Astrocyte (in vitro differentiated cells and primary cell): ENCODE measurements around the gene FRMD4A. TPM values are rescaled to one million over a fixed set of nuclear protein-coding genes. Genes with fewer than 3 reads are reported as not detected.

Source experiments
- DNase-seq: peaks from one replicate; pipeline ENCODE4 v3.0.0-alpha.2; 2010; ENCODE audit warnings: low read depth
- FAIRE-seq: peaks from 2 replicates; lab custom pipeline; 2011; peaks lifted over from hg19 to GRCh38; lab: Jason Lieb, UNC
- H2AFZ ChIP-seq: 2 replicates; pipeline ENCODE4 v1.6.0; 2012; ENCODE audit warnings: low read depth, low read length, inconsistent platforms
- H3K27ac ChIP-seq: 2 replicates; pipeline ENCODE4 v1.5.1; 2011; ENCODE audit warnings: low read depth, low read length, inconsistent platforms
- H3K27me3 ChIP-seq: 2 replicates; pipeline ENCODE4 v1.6.0; 2011; ENCODE audit warnings: low read length, inconsistent platforms; ENCODE audit not compliant: insufficient read depth
- H3K36me3 ChIP-seq: 2 replicates; pipeline ENCODE4 v1.5.1; 2011; ENCODE audit warnings: low read length, inconsistent platforms; ENCODE audit not compliant: insufficient read depth
- H3K4me1 ChIP-seq: 2 replicates; pipeline ENCODE4 v1.5.1; 2011; ENCODE audit warnings: low read length, inconsistent platforms; ENCODE audit not compliant: insufficient read depth
- H3K4me2 ChIP-seq: 2 replicates; pipeline ENCODE4 v1.6.0; 2012; ENCODE audit warnings: low read length, inconsistent platforms
- H3K4me3 ChIP-seq: 2 replicates; pipeline ENCODE4 v1.5.1; 2011; ENCODE audit warnings: low read depth, mild to moderate bottlenecking, low read length, inconsistent platforms; ENCODE audit not compliant: insufficient read depth
- H3K79me2 ChIP-seq: 2 replicates; pipeline ENCODE4 v1.6.0; 2012; ENCODE audit warnings: mild to moderate bottlenecking, low read length, inconsistent platforms; ENCODE audit not compliant: insufficient read depth
- H3K9ac ChIP-seq: 2 replicates; pipeline ENCODE4 v1.6.0; 2012; ENCODE audit warnings: mild to moderate bottlenecking, low read length, inconsistent platforms
- H3K9me3 ChIP-seq: 2 replicates; pipeline ENCODE4 v1.5.1; 2012; ENCODE audit warnings: low read depth, mild to moderate bottlenecking, low read length, inconsistent platforms; ENCODE audit not compliant: insufficient read depth
- H4K20me1 ChIP-seq: 2 replicates; pipeline ENCODE4 v1.6.0; 2012; ENCODE audit warnings: low read length, inconsistent platforms; ENCODE audit not compliant: insufficient read depth
- H3K27ac Mint-ChIP-seq: one replicate; pipeline ENCODE4 v1.8.0; 2021; ENCODE audit warnings: mild to moderate bottlenecking, mixed read lengths; ENCODE audit not compliant: unreplicated experiment
- H3K27me3 Mint-ChIP-seq: one replicate; pipeline ENCODE4 v1.8.0; 2021; ENCODE audit warnings: low read depth, mixed read lengths; ENCODE audit not compliant: unreplicated experiment
- H3K36me3 Mint-ChIP-seq: one replicate; pipeline ENCODE4 v1.8.0; 2021; ENCODE audit warnings: low read depth, mixed read lengths; ENCODE audit not compliant: unreplicated experiment
- H3K4me1 Mint-ChIP-seq: one replicate; pipeline ENCODE4 v1.8.0; 2021; ENCODE audit warnings: low read depth, mixed read lengths; ENCODE audit not compliant: unreplicated experiment
- H3K4me3 Mint-ChIP-seq: one replicate; pipeline ENCODE4 v1.8.0; 2021; ENCODE audit warnings: mild to moderate bottlenecking, moderate library complexity, mixed read lengths; ENCODE audit not compliant: unreplicated experiment
- H3K9me3 Mint-ChIP-seq: one replicate; pipeline ENCODE4 v1.8.0; 2021; ENCODE audit warnings: mild to moderate bottlenecking, mixed read lengths; ENCODE audit not compliant: unreplicated experiment
- EZH2 ChIP-seq: IDR thresholded peaks from 2 replicates; pipeline ENCODE4 v1.6.1; 2012; ENCODE audit warnings: mild to moderate bottlenecking, low read length, inconsistent platforms; ENCODE audit not compliant: insufficient read depth
- total RNA-seq: library from RNA; stranded (reverse); gene quantifications from 2 replicates; pipeline ENCODE4 v1.2.1, GENCODE V29; 2021
- TF ChIP-seq, protein P1 (sequence below): IDR thresholded peaks from 2 replicates; pipeline ENCODE4 v1.5.1; 2011; ENCODE audit warnings: low read depth, mild to moderate bottlenecking, inconsistent platforms, low read length, moderate library complexity; ENCODE audit not compliant: insufficient read depth

FRMD4A gene
- total RNA-seq, 1 donor from 2014 or later, result 82.5 TPM

DNA sequence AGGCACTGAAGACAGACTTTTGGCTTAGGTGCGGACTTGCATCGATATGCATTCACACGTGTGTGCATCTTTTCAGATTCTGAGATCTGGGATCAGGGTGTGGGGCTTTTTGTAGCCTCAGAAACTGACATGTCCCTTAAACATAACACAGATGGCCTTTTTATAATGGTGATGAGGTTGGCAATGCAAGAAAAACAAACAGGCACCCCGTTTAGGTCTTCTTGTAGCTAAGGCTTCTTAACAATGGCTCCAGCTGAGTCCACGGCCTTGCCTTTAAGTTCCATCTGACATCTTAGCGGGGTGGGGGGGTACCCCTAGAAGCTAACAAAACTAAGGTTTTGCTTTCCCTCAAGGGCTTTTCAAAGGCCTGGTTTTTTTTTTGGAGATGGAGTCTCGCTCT lies 597.7 kb downstream of the FRMD4A start:
- H3K27me3 Mint-ChIP-seq, result no peaks in the 10 kb centered on the region
- no peaks in the 10 kb centered on the region for H3K9me3 Mint-ChIP-seq
- H3K36me3 ChIP-seq, result peaks cover 20% of the 10 kb centered on the region
- no peak overlapping the region for H3K4me2 ChIP-seq
- H3K4me3 Mint-ChIP-seq, result no peak overlapping the region
- H3K27me3 ChIP-seq, result no peaks in the 10 kb centered on the region
- H3K27ac Mint-ChIP-seq, result no peak overlapping the region
- no peak overlapping the region for H3K4me3 ChIP-seq
- H3K9ac ChIP-seq, result no peak overlapping the region
- no peaks in the 10 kb centered on the region for H3K79me2 ChIP-seq
- no peaks in the 10 kb centered on the region for H3K4me1 Mint-ChIP-seq
- no peak for TF ChIP-seq EZH2
- TF ChIP-seq, protein P1, sequence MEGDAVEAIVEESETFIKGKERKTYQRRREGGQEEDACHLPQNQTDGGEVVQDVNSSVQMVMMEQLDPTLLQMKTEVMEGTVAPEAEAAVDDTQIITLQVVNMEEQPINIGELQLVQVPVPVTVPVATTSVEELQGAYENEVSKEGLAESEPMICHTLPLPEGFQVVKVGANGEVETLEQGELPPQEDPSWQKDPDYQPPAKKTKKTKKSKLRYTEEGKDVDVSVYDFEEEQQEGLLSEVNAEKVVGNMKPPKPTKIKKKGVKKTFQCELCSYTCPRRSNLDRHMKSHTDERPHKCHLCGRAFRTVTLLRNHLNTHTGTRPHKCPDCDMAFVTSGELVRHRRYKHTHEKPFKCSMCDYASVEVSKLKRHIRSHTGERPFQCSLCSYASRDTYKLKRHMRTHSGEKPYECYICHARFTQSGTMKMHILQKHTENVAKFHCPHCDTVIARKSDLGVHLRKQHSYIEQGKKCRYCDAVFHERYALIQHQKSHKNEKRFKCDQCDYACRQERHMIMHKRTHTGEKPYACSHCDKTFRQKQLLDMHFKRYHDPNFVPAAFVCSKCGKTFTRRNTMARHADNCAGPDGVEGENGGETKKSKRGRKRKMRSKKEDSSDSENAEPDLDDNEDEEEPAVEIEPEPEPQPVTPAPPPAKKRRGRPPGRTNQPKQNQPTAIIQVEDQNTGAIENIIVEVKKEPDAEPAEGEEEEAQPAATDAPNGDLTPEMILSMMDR, result no peak
- H3K36me3 Mint-ChIP-seq, result peaks cover 24% of the 10 kb centered on the region
- no peaks in the 10 kb centered on the region for H3K4me1 ChIP-seq
- no peaks in the 10 kb centered on the region for H3K9me3 ChIP-seq
- DNase-seq (no peak), FAIRE-seq (no peak)
- H4K20me1 ChIP-seq, result no peaks in the 10 kb centered on the region
- no peak overlapping the region for H3K27ac ChIP-seq
- no peak overlapping the region for H2AFZ ChIP-seq

- H3K9me3 ChIP-seq, result no peaks in the 10 kb centered on the region
Measured at GRCh38 chr10:13732465-13732881, 598.3 kb downstream of the FRMD4A start.

GRCh38 chr10:13731799-13732198 lies 598.9 kb downstream of the FRMD4A start:
- Histone ChIP-seq H4K20me1 (no peaks in the 10 kb centered on the region), H3K4me2 (no peak overlapping the region), H3K79me2 (no peaks in the 10 kb centered on the region), H3K4me3 (no peak overlapping the region), H3K27me3 (no peaks in the 10 kb centered on the region), H3K36me3 (peaks cover 12% of the 10 kb centered on the region), H2AFZ (no peak overlapping the region), H3K27ac (no peak overlapping the region), H3K9me3 (no peaks in the 10 kb centered on the region), H3K9ac (no peak overlapping the region), H3K4me1 (no peaks in the 10 kb centered on the region)
- no peaks in the 10 kb centered on the region for H3K4me1 Mint-ChIP-seq
- no peak for DNase-seq
- H3K27ac Mint-ChIP-seq, result no peak overlapping the region
- FAIRE-seq, result no peak
- H3K27me3 Mint-ChIP-seq, result no peaks in the 10 kb centered on the region
- no peaks in the 10 kb centered on the region for H3K9me3 Mint-ChIP-seq
- no peak for TF ChIP-seq EZH2
- TF ChIP-seq, protein P1, result no peak
- H3K36me3 Mint-ChIP-seq, result peaks cover 32% of the 10 kb centered on the region
- H3K4me3 Mint-ChIP-seq, result no peak overlapping the region

More at GRCh38 chr10:13732465-13732881, 598.3 kb downstream of the FRMD4A start:
- Histone ChIP-seq H3K9ac (no peak overlapping the region), H3K4me1 (no peaks in the 10 kb centered on the region), H2AFZ (no peak overlapping the region), H3K4me2 (no peak overlapping the region), H3K79me2 (no peaks in the 10 kb centered on the region), H3K36me3 (peaks cover 16% of the 10 kb centered on the region), H3K27ac (no peak overlapping the region), H3K4me3 (no peak overlapping the region), H4K20me1 (no peaks in the 10 kb centered on the region), H3K27me3 (no peaks in the 10 kb centered on the region)
- Mint-ChIP-seq H3K4me1 (no peaks in the 10 kb centered on the region), H3K27me3 (no peaks in the 10 kb centered on the region), H3K27ac (no peak overlapping the region), H3K36me3 (peaks cover 28% of the 10 kb centered on the region), H3K4me3 (no peak overlapping the region), H3K9me3 (no peaks in the 10 kb centered on the region)
- DNase-seq (no peak), FAIRE-seq (no peak)
- TF ChIP-seq, protein P1, result no peak
- no peak for TF ChIP-seq EZH2
